HCT116 (cell line): ENCODE measurements around the gene SLIT1. TPM values are rescaled to one million over a fixed set of nuclear protein-coding genes. Genes with fewer than 3 reads are reported as not detected.

Experiments
- ATAC-seq: fragments of 200-7000 bp; cut with Tn5 transposase; 2 replicates; pipeline ENCODE4 v1.9.1; 2020; ENCODE audit warnings: mild to moderate bottlenecking, moderate library complexity
- BruUV-seq: library from RNA; stranded (reverse); fragments of 400-500 nt; replicated peaks from 2 replicates; lab custom pipeline; 2021; lab: Mats Ljungman, UMichigan
- CTCF ChIA-PET: fragments of 300-600 bp; sonication (Branson Sonifier 250); formaldehyde crosslinking; loops from one replicate; lab custom pipeline; 2021; ENCODE audit warnings: antibody characterized with exemption; lab: Charles Lee
- POLR2A ChIA-PET: fragments of 300-600, 350-600 bp; sonication (Branson Sonifier 250); formaldehyde crosslinking; loops from one replicate; lab custom pipeline; 2021; ENCODE audit warnings: antibody characterized with exemption; lab: Charles Lee
- RAD21 ChIA-PET, 2 experiments: fragments of 300-600 bp; sonication (Branson Sonifier 250); formaldehyde crosslinking; loops; one replicate each; lab custom pipeline; 2023; ENCODE audit warnings: low total read pairs in 2 of 2; ENCODE audit not compliant: uncharacterized antibody in 2 of 2, unreplicated experiment in 2 of 2, low non-redundant PET in 1 of 2; lab: Charles Lee
- DNase-seq: peaks from one replicate; pipeline ENCODE4 v3.0.0-alpha.2; 2010; ENCODE audit warnings: low read depth, low spot score
- H2AFZ ChIP-seq: fragments of 200-600 bp; shearing (Covaris generic), sonication (generic); 2 replicates; pipeline ENCODE4 v1.6.1; 2017; ENCODE audit warnings: low read depth, mixed run types, mixed read lengths, antibody characterized with exemption, low read length; ENCODE audit not compliant: poor library complexity, severe bottlenecking
- H3K27ac ChIP-seq: 2 replicates; pipeline ENCODE4 v1.5.1; 2012; ENCODE audit warnings: low read depth, low read length
- H3K27me3 ChIP-seq: fragments of 200-600 bp; sonication (generic); 2 replicates; pipeline ENCODE4 v1.6.1; 2016; ENCODE audit warnings: mixed run types, low read length, mixed read lengths; ENCODE audit not compliant: insufficient read depth
- H3K36me3 ChIP-seq, 2 experiments: fragments of 200-500 bp in 1 of 2; fragments of 200-600 bp in 1 of 2; sonication (Bioruptor generic) in 1 of 2; sonication (generic) in 1 of 2; 2 replicates each; pipeline versions ENCODE4 v1.5.1 to v1.6.1; 2014 to 2016; ENCODE audit warnings: low read length in 2 of 2, inconsistent platforms in 1 of 2, mixed read lengths in 1 of 2, mixed run types in 1 of 2; ENCODE audit not compliant: insufficient read depth in 2 of 2, control insufficient read depth in 1 of 2
- H3K4me1 ChIP-seq, 2 experiments: fragments of 200-600 bp in 1 of 2; sonication (generic) in 1 of 2; 2 replicates each; pipeline versions ENCODE4 v1.5.1 to v1.6.1; 2012 to 2017; ENCODE audit warnings: low read length in 2 of 2, inconsistent platforms in 1 of 2, mild to moderate bottlenecking in 1 of 2, mixed read lengths in 1 of 2, mixed run types in 1 of 2, moderate library complexity in 1 of 2; ENCODE audit not compliant: insufficient read depth in 2 of 2, control insufficient read depth in 1 of 2
- H3K4me2 ChIP-seq: fragments of 200-600 bp; sonication (generic); 2 replicates; pipeline ENCODE4 v1.6.1; 2017; ENCODE audit warnings: mixed run types, low read length, mixed read lengths
- H3K4me3 ChIP-seq, 2 experiments: fragments of 200-600 bp in 1 of 2; sonication (generic) in 1 of 2; replicated peaks in 1 of 2; 2 replicates each; pipeline ENCODE4 v1.5.1; 2011 to 2016; ENCODE audit warnings: low read length in 2 of 2, control low read depth in 1 of 2, low read depth in 1 of 2, mild to moderate bottlenecking in 1 of 2, mixed read lengths in 1 of 2, mixed run types in 1 of 2
- H3K79me2 ChIP-seq: fragments of 200-600 bp; sonication (generic); 2 replicates; pipeline ENCODE4 v1.6.1; 2017; ENCODE audit warnings: mild to moderate bottlenecking, mixed run types, low read length, moderate library complexity, mixed read lengths; ENCODE audit not compliant: insufficient read depth
- H3K9ac ChIP-seq: fragments of 200-600 bp; sonication (generic); 2 replicates; pipeline ENCODE4 v1.6.1; 2016; ENCODE audit warnings: low read length, mixed read lengths
- H3K9me2 ChIP-seq: fragments of 200-600 bp; sonication (generic), shearing (Covaris generic); 2 replicates; pipeline ENCODE4 v1.6.1; 2017; ENCODE audit warnings: mixed run types, mild to moderate bottlenecking, moderate library complexity; ENCODE audit not compliant: insufficient read depth
- H3K9me3 ChIP-seq, 2 experiments: fragments of 200-500 bp in 1 of 2; fragments of 200-600 bp in 1 of 2; sonication (Bioruptor generic) in 1 of 2; sonication (generic) in 1 of 2; 2 replicates each; pipeline ENCODE4 v1.6.1; 2014 to 2017; ENCODE audit warnings: low read length in 2 of 2, mixed read lengths in 2 of 2, inconsistent platforms in 1 of 2, low read depth in 1 of 2, mild to moderate bottlenecking in 1 of 2, mixed run types in 1 of 2, moderate library complexity in 1 of 2; ENCODE audit not compliant: control insufficient read depth in 1 of 2, insufficient read depth in 1 of 2
- H4K20me1 ChIP-seq: fragments of 200-600 bp; sonication (generic), shearing (Covaris generic); 2 replicates; pipeline ENCODE4 v1.6.1; 2017; ENCODE audit warnings: mixed run types, mild to moderate bottlenecking, moderate library complexity; ENCODE audit not compliant: insufficient read depth
- EGR1 ChIP-seq: IDR thresholded peaks from 2 replicates; pipeline ENCODE4 v1.6.1; 2012; ENCODE audit warnings: low read depth
- ELF1 ChIP-seq: IDR thresholded peaks from 2 replicates; pipeline ENCODE4 v1.6.1; 2012; ENCODE audit warnings: low read depth, borderline replicate concordance
- EZH2phosphoT487 ChIP-seq: fragments of 200-600 bp; IDR thresholded peaks from 2 replicates; pipeline ENCODE4 v1.6.1; 2018; ENCODE audit warnings: antibody characterized with exemption, borderline replicate concordance
- FOSL1 ChIP-seq: IDR thresholded peaks from 2 replicates; pipeline ENCODE4 v1.6.1; 2012; ENCODE audit warnings: low read depth
- MAX ChIP-seq: IDR thresholded peaks from 2 replicates; pipeline ENCODE4 v1.6.1; 2012
- RAD21 ChIP-seq: IDR thresholded peaks from 2 replicates; pipeline ENCODE4 v1.6.1; 2012; ENCODE audit warnings: low read depth, mild to moderate bottlenecking
- REST ChIP-seq: IDR thresholded peaks from 2 replicates; pipeline ENCODE4 v1.6.1; 2012; ENCODE audit warnings: low read depth
- YY1 ChIP-seq: IDR thresholded peaks from 2 replicates; pipeline ENCODE4 v1.6.1; 2011; ENCODE audit warnings: low read length, low read depth, moderate library complexity, mild to moderate bottlenecking; ENCODE audit not compliant: insufficient replicate concordance; ENCODE audit errors: extremely low read depth
- ZFX ChIP-seq: fragments of 450-650 bp; IDR thresholded peaks from 2 replicates; pipeline ENCODE4 v1.6.1; 2017
- ZNF274 ChIP-seq: fragments of 200-500 bp; sonication (Bioruptor generic); IDR thresholded peaks from 2 replicates; pipeline ENCODE4 v1.6.1; 2014; ENCODE audit warnings: mild to moderate bottlenecking, low read depth, low read length, inconsistent platforms
- intact Hi-C: fragments of 100-400 bp; cut with micrococcal nuclease; formaldehyde crosslinking; loops from 2 replicates; pipeline ENCODE4 v1.10.0; 2022
- total RNA-seq: library from RNA; stranded (reverse); gene quantifications from one replicate; pipeline ENCODE4 v1.2.1, GENCODE V29; 2021; ENCODE audit not compliant: unreplicated experiment
- TF ChIP-seq, protein P1 (sequence below): IDR thresholded peaks from 2 replicates; pipeline ENCODE4 v1.6.1; 2012
- TF ChIP-seq, protein P2 (sequence below), 3 experiments: fragments of 200-600 bp in 1 of 3; sonication (generic) in 1 of 3; IDR thresholded peaks in 2 of 3; conservative IDR thresholded peaks in 1 of 3; 2 replicates each; pipeline ENCODE4 v1.5.1; 2012 to 2017; ENCODE audit warnings: low read depth in 2 of 3, low read length in 2 of 3, antibody characterized with exemption in 1 of 3, borderline replicate concordance in 1 of 3, control low read depth in 1 of 3, mild to moderate bottlenecking in 1 of 3, mixed read lengths in 1 of 3, mixed run types in 1 of 3, moderate library complexity in 1 of 3; ENCODE audit not compliant: insufficient read depth in 1 of 3

SLIT1 gene
- total RNA-seq, 1 experiment from 2014 or later: 0.42 TPM

DNA sequence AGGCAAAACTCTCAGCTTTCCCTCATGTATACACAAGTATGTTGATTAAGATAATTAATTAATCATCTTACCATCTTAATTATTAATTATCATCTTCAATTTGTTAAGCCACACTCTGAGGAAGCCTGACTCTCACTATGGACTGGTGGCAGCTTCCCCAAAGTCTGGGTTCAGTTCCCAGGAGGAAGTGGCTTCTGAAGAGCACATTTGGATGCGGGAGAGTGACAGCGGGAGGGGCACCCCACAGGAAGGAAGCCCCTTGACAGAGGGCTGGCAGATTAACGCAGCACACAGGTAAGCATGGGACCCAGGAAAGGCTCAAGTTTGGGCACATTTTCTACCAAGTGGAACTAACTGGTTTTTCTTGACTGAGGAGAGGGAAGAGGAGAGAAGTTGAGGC is 13.4 kb upstream of the SLIT1 start:
- POLR2A ChIA-PET: no interaction called here
- BruUV-seq: no TSS peak
- Histone ChIP-seq H3K79me2 (no peaks in the 10 kb centered on the region), H3K9me3 (no peaks in the 10 kb centered on the region), H3K4me3 (no peak overlapping the region), H3K4me2 (no peak overlapping the region), H3K27ac (no peak overlapping the region), H3K9me2 (no peaks in the 10 kb centered on the region), H3K4me1 (peaks cover 3 to 6% of the 10 kb centered on the region in 2 experiments; a peak in 1 of 4 replicates), H4K20me1 (no peaks in the 10 kb centered on the region), H3K27me3 (no peaks in the 10 kb centered on the region), H3K36me3 (no peaks in the 10 kb centered on the region), H2AFZ (no peak overlapping the region), H3K9ac (no peak overlapping the region)
- DNase-seq (no peak), ATAC-seq (no peak)
- TF ChIP-seq EGR1 (no peak), ZFX (no peak), RAD21 (no peak), YY1 (no peak), EZH2phosphoT487 (no peak), MAX (no peak), REST (no peak), FOSL1 (no peak), ELF1 (no peak), ZNF274 (no peak)
- TF ChIP-seq, protein P1, sequence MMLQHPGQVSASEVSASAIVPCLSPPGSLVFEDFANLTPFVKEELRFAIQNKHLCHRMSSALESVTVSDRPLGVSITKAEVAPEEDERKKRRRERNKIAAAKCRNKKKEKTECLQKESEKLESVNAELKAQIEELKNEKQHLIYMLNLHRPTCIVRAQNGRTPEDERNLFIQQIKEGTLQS: no peak
- TF ChIP-seq, protein P2, sequence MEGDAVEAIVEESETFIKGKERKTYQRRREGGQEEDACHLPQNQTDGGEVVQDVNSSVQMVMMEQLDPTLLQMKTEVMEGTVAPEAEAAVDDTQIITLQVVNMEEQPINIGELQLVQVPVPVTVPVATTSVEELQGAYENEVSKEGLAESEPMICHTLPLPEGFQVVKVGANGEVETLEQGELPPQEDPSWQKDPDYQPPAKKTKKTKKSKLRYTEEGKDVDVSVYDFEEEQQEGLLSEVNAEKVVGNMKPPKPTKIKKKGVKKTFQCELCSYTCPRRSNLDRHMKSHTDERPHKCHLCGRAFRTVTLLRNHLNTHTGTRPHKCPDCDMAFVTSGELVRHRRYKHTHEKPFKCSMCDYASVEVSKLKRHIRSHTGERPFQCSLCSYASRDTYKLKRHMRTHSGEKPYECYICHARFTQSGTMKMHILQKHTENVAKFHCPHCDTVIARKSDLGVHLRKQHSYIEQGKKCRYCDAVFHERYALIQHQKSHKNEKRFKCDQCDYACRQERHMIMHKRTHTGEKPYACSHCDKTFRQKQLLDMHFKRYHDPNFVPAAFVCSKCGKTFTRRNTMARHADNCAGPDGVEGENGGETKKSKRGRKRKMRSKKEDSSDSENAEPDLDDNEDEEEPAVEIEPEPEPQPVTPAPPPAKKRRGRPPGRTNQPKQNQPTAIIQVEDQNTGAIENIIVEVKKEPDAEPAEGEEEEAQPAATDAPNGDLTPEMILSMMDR (IDR thresholded peaks at IDR 0.05 in 2 of 3, conservative IDR thresholded peaks at IDR 0.05 in 1 of 3; ENCODE audit: borderline replicate concordance in 1 of 3, insufficient read depth in 1 of 3, low read depth in 2 of 3, low read length in 2 of 3): no peak
- CTCF ChIA-PET: no interaction called here
- intact Hi-C loops: no loop called here
- RAD21 ChIA-PET: no interaction called here
